Breast epithelium (tissue), 3 donors: ENCODE results near the gene FKBP4.

ENCODE experiments used
- POLR2A ChIP-seq: fragments of 450-650 bp; IDR thresholded peaks from one replicate; pipeline ENCODE4 v1.6.1; 2016; ENCODE audit warnings: antibody characterized with exemption, mild to moderate bottlenecking, moderate library complexity
- TF ChIP-seq, protein P1 (sequence below), 3 donors: fragments of 450-650 bp; IDR thresholded peaks; one replicate each; pipeline ENCODE4 v1.5.1; 2016 to 2017; ENCODE audit warnings: antibody characterized with exemption in 3 of 3, mild to moderate bottlenecking in 3 of 3, moderate library complexity in 3 of 3

DNA sequence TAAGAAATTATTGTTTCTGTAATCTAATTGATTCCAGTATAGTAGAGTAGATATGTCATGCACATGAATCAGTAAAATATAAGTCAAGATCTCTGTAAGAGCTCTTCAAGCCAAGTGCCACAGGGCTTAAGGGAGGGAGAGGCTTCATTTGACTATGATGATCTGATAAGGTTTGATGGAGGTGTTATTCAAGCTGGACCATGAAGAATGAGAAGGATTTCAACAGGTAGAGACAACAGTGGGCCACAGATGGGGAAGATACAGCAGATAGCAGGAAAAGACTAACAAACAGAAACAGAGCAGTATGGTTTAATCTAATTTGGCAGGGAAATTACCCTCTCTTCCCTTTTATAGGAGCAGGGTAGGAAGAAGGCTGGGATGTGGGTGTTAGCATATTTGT is 40.6 kb upstream of the FKBP4 start:
- TF ChIP-seq, protein P1, sequence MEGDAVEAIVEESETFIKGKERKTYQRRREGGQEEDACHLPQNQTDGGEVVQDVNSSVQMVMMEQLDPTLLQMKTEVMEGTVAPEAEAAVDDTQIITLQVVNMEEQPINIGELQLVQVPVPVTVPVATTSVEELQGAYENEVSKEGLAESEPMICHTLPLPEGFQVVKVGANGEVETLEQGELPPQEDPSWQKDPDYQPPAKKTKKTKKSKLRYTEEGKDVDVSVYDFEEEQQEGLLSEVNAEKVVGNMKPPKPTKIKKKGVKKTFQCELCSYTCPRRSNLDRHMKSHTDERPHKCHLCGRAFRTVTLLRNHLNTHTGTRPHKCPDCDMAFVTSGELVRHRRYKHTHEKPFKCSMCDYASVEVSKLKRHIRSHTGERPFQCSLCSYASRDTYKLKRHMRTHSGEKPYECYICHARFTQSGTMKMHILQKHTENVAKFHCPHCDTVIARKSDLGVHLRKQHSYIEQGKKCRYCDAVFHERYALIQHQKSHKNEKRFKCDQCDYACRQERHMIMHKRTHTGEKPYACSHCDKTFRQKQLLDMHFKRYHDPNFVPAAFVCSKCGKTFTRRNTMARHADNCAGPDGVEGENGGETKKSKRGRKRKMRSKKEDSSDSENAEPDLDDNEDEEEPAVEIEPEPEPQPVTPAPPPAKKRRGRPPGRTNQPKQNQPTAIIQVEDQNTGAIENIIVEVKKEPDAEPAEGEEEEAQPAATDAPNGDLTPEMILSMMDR (IDR thresholded peaks at IDR 0.05), result no peak
- TF ChIP-seq POLR2A, result no peak
